ENCODE results near the gene ITGAE. TPM values are rescaled to one million over a fixed set of nuclear protein-coding genes. Genes with fewer than 3 reads are reported as not detected.

The ITGAE gene
- total RNA-seq, 2 donors from 2014 or later = 62.1 to 86.3 TPM

- Mint-ChIP-seq H3K9me3 (no peaks in the 10 kb centered on the region), H3K27ac (no peak overlapping the region)
- DNase-seq = no peak
Measured at GRCh38 chr17:3685174-3685573, 115.8 kb downstream of the ITGAE start.

GRCh38 chr17:3683054-3683511 lies 117.9 kb downstream of the ITGAE start:
- no peak overlapping the region for H3K4me3 Mint-ChIP-seq
- peak; percentile 89 to 92 for ATAC-seq (replicated peaks in 1 of 2)
- peak; percentile 60 to 70 for DNase-seq
- H3K9me3 Mint-ChIP-seq = no peaks in the 10 kb centered on the region
- no peak overlapping the region for H3K27ac Mint-ChIP-seq
- H3K4me1 Mint-ChIP-seq (ENCODE audit: low read depth) = peaks cover 17% of the 10 kb centered on the region
- peaks cover 0 to 4% of the 10 kb centered on the region in 2 donors for H3K36me3 Mint-ChIP-seq (ENCODE audit: insufficient read depth in 2 of 2)
- H3K27me3 Mint-ChIP-seq (ENCODE audit: low read depth) = no peaks in the 10 kb centered on the region

More at GRCh38 chr17:3685174-3685573, 115.8 kb downstream of the ITGAE start:
- Mint-ChIP-seq H3K4me3 (no peak overlapping the region), H3K4me1 (ENCODE audit: low read depth) (peaks cover 17% of the 10 kb centered on the region), H3K36me3 (ENCODE audit: insufficient read depth in 2 of 2) (peaks cover 0 to 7% of the 10 kb centered on the region in 2 donors), H3K27me3 (ENCODE audit: low read depth) (no peaks in the 10 kb centered on the region)
- ATAC-seq (replicated peaks in 1 of 2) = no peak

GRCh38 chr17:3682033-3682432 lies 119.0 kb downstream of the ITGAE start:
- ATAC-seq (replicated peaks in 1 of 2) (no peak), DNase-seq (no peak)
- Mint-ChIP-seq H3K4me3 (no peak overlapping the region), H3K4me1 (ENCODE audit: low read depth) (peaks cover 17% of the 10 kb centered on the region), H3K36me3 (ENCODE audit: insufficient read depth in 2 of 2) (peaks cover 0 to 6% of the 10 kb centered on the region in 2 donors), H3K27ac (no peak overlapping the region), H3K9me3 (no peaks in the 10 kb centered on the region), H3K27me3 (ENCODE audit: low read depth) (no peaks in the 10 kb centered on the region)

GRCh38 chr17:3681565-3681964 lies 119.4 kb downstream of the ITGAE start:
- no peaks in the 10 kb centered on the region for H3K27me3 Mint-ChIP-seq (ENCODE audit: low read depth)
- DNase-seq (no peak), ATAC-seq (replicated peaks in 1 of 2) (no peak)
- H3K4me3 Mint-ChIP-seq = no peak overlapping the region
- H3K27ac Mint-ChIP-seq = no peak overlapping the region
- H3K4me1 Mint-ChIP-seq (ENCODE audit: low read depth) = peaks cover 17% of the 10 kb centered on the region
- H3K36me3 Mint-ChIP-seq (ENCODE audit: insufficient read depth in 2 of 2) = peaks cover 0 to 6% of the 10 kb centered on the region in 2 donors
- no peaks in the 10 kb centered on the region for H3K9me3 Mint-ChIP-seq

- peaks cover 0 to 6% of the 10 kb centered on the region in 2 donors for H3K36me3 Mint-ChIP-seq (ENCODE audit: insufficient read depth in 2 of 2)
Measured at GRCh38 chr17:3681057-3681456, 119.9 kb downstream of the ITGAE start.

GRCh38 chr17:3679531-3680126 lies 121.4 kb downstream of the ITGAE start:
- H3K36me3 Mint-ChIP-seq (ENCODE audit: insufficient read depth in 2 of 2) = peaks cover 0 to 6% of the 10 kb centered on the region in 2 donors
- H3K9me3 Mint-ChIP-seq = no peaks in the 10 kb centered on the region
- H3K4me3 Mint-ChIP-seq = no peak overlapping the region
- H3K4me1 Mint-ChIP-seq (ENCODE audit: low read depth) = peaks cover 17% of the 10 kb centered on the region
- no peak for DNase-seq
- ATAC-seq (replicated peaks in 1 of 2) = no peak
- H3K27ac Mint-ChIP-seq = no peak overlapping the region
- H3K27me3 Mint-ChIP-seq (ENCODE audit: low read depth) = no peaks in the 10 kb centered on the region

More at GRCh38 chr17:3681057-3681456, 119.9 kb downstream of the ITGAE start:
- Mint-ChIP-seq H3K4me1 (ENCODE audit: low read depth) (peaks cover 17% of the 10 kb centered on the region), H3K27me3 (ENCODE audit: low read depth) (no peaks in the 10 kb centered on the region), H3K9me3 (no peaks in the 10 kb centered on the region), H3K4me3 (no peak overlapping the region), H3K27ac (no peak overlapping the region)
- ATAC-seq (replicated peaks in 1 of 2) (no peak), DNase-seq (no peak)

GRCh38 chr17:3678821-3679530 lies 122.0 kb downstream of the ITGAE start:
- DNase-seq = no peak
- Mint-ChIP-seq H3K4me3 (no peak overlapping the region), H3K27me3 (ENCODE audit: low read depth) (no peaks in the 10 kb centered on the region), H3K4me1 (ENCODE audit: low read depth) (peaks cover 17% of the 10 kb centered on the region), H3K27ac (no peak overlapping the region), H3K9me3 (no peaks in the 10 kb centered on the region), H3K36me3 (ENCODE audit: insufficient read depth in 2 of 2) (peaks cover 0 to 6% of the 10 kb centered on the region in 2 donors)
- ATAC-seq (replicated peaks in 1 of 2) = no peak

GRCh38 chr17:3678095-3678820 lies 122.7 kb downstream of the ITGAE start:
- no peak overlapping the region for H3K4me3 Mint-ChIP-seq
- no peaks in the 10 kb centered on the region for H3K9me3 Mint-ChIP-seq
- peaks cover 14% of the 10 kb centered on the region for H3K4me1 Mint-ChIP-seq (ENCODE audit: low read depth)
- H3K36me3 Mint-ChIP-seq (ENCODE audit: insufficient read depth in 2 of 2) = peaks cover 0 to 6% of the 10 kb centered on the region in 2 donors
- H3K27me3 Mint-ChIP-seq (ENCODE audit: low read depth) = no peaks in the 10 kb centered on the region
- no peak for DNase-seq
- no peak for ATAC-seq (replicated peaks in 1 of 2)
- H3K27ac Mint-ChIP-seq = no peak overlapping the region

GRCh38 chr17:3675886-3676285 lies 125.1 kb downstream of the ITGAE start:
- ATAC-seq (replicated peaks in 1 of 2) (no peak), DNase-seq (no peak)
- H3K36me3 Mint-ChIP-seq (ENCODE audit: insufficient read depth in 2 of 2) = peaks cover 0 to 4% of the 10 kb centered on the region in 2 donors
- H3K27ac Mint-ChIP-seq = no peak overlapping the region
- H3K4me3 Mint-ChIP-seq = no peak overlapping the region
- no peaks in the 10 kb centered on the region for H3K9me3 Mint-ChIP-seq
- no peaks in the 10 kb centered on the region for H3K27me3 Mint-ChIP-seq (ENCODE audit: low read depth)
- peaks cover 7% of the 10 kb centered on the region for H3K4me1 Mint-ChIP-seq (ENCODE audit: low read depth)

GRCh38 chr17:3672571-3672970 lies 128.4 kb downstream of the ITGAE start:
- no peak for DNase-seq
- Mint-ChIP-seq H3K9me3 (no peaks in the 10 kb centered on the region), H3K36me3 (ENCODE audit: insufficient read depth in 2 of 2) (peaks cover 2 to 8% of the 10 kb centered on the region in 2 donors), H3K27me3 (ENCODE audit: low read depth) (no peaks in the 10 kb centered on the region), H3K4me1 (ENCODE audit: low read depth) (peaks cover 26% of the 10 kb centered on the region), H3K4me3 (no peak overlapping the region), H3K27ac (no peak overlapping the region)
- no peak for ATAC-seq (replicated peaks in 1 of 2)

- Mint-ChIP-seq H3K27me3 (ENCODE audit: low read depth) (no peaks in the 10 kb centered on the region), H3K36me3 (ENCODE audit: insufficient read depth in 2 of 2) (peaks cover 2 to 8% of the 10 kb centered on the region in 2 donors), H3K4me3 (peak overlapping the region; percentile 99), H3K4me1 (ENCODE audit: low read depth) (peaks cover 33% of the 10 kb centered on the region), H3K9me3 (no peaks in the 10 kb centered on the region), H3K27ac (peak overlapping the region; percentile 95)
- DNase-seq (no peak), ATAC-seq (replicated peaks in 1 of 2) (no peak)
Measured at GRCh38 chr17:3669548-3669947, 131.4 kb downstream of the ITGAE start.

GRCh38 chr17:3669085-3669347 lies 132.0 kb downstream of the ITGAE start:
- Mint-ChIP-seq H3K9me3 (no peaks in the 10 kb centered on the region), H3K36me3 (ENCODE audit: insufficient read depth in 2 of 2) (peaks cover 2 to 8% of the 10 kb centered on the region in 2 donors), H3K27ac (peak overlapping the region; percentile 95), H3K4me3 (peak overlapping the region; percentile 99), H3K4me1 (ENCODE audit: low read depth) (peaks cover 33% of the 10 kb centered on the region), H3K27me3 (ENCODE audit: low read depth) (no peaks in the 10 kb centered on the region)
- DNase-seq = no peak
- ATAC-seq (replicated peaks in 1 of 2) = peak in 1 of 2 donors; percentile 1
